HG03460 (cell line): ENCODE results near the gene GP1BA.
"Not testable (repeated sequence)": the region's sequence is repeated elsewhere in the genome, so short reads cannot be mapped to it uniquely, and the experiment has no call there.

Experiments
- ATAC-seq: cut with Tn5 transposase; IDR thresholded peaks from one replicate; pipeline ENCODE4 v1.9.1; 2021; ENCODE audit not compliant: unreplicated experiment

Gene GP1BA

GRCh38 chr17:4901108-4901647, 30.9 kb upstream of the GP1BA start:
- no peak for ATAC-seq

DNA sequence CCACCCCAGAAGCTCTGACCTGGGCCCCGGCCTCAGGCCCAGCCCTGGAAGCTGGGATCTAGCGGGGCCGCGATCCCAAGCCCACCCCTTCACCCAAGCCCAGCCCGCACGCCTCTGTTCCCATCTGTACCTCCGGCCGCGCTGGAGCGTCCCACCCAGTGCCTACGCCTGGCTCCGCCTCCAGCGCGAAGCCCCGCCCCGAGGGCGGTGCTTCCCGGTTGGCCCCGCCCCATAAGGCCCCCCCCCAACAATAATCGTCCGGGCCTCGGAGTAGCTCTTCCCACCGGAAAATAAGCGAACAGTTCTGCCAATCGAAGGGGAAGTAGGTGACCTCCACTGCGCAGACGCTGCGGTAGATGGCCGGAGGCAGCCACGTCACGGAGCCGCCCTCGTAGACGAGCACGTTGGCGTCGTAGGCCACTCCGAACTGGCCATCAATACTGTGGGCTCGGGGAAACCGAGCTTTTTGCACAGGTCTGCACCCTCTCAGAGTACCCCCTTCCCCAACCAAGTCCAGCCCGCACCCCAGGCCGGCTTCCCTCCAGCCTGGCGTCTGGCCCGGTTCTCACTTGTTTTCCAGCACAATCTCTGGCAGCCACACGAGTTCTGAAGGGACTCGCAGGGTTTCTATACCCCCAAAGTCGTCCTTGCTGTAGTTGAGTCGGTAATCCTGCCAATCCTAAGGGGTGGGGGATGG, 30.3 kb upstream of the GP1BA start:
- ATAC-seq, result no peak

- ATAC-seq, result no peak
Measured at GRCh38 chr17:4902540-4902939, 29.5 kb upstream of the GP1BA start.

GRCh38 chr17:4903051-4903818, 28.8 kb upstream of the GP1BA start, which contains the start of gene CHRNE:
CHRNE (minus strand) TSS chr17:4903098; CDS start chr17:4903063, 35 bp downstream.
- no peak for ATAC-seq

- ATAC-seq, result not testable (repeated sequence)
Measured at GRCh38 chr17:4906642-4907041, 25.4 kb upstream of the GP1BA start.

GRCh38 chr17:4908301-4908700, 23.8 kb upstream of the GP1BA start:
- ATAC-seq, result no peak

- ATAC-seq, result no peak
Measured at GRCh38 chr17:4908711-4909496, 23.2 kb upstream of the GP1BA start.

- ATAC-seq, result no peak
Measured at GRCh38 chr17:4913994-4914393, 18.1 kb upstream of the GP1BA start.

DNA sequence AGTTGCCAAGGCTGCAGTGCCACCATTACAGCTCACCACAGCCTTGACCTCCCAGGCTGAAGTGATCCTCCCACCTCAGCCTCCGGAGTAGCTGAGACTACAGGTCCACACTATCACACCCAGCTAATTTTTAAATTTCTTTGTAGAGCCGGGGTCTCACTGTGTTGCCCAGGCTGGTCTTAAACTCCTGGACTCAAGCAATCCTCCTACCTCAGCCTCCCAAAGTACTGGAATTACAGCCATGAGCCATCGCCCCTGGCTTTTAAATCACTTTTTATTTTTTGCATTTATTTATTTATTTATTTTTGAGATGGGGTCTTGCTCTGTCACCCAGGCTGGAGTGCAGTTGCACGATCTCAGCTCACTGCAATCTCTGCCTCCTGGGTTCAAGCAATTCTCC, 17.5 kb upstream of the GP1BA start:
- ATAC-seq, result not testable (repeated sequence)

DNA sequence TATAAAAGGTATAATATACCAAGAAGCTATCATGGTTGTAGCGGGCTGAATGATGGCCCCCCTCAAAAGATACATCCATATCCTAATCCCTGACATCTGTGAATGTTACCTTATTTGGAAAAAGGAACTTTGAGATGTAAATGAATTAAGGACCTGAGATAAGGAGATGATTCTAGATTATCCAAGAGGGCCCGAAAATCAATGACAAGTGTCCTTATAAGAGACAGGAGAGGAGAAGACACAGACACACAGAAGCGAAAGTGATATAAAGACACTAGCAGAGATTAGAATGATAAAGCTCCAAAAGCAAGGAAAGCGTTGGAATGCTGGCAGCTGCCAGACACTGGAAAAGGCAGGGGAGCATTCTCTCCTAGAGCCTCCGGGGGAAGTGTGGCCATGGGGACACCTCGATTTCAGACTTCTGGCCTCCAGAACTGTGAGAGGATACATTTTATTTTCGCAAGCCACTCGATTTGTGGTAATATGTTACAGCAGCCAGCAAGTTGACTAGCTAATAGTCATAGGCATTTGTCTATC, 12.5 kb upstream of the GP1BA start:
- ATAC-seq, result no peak

DNA sequence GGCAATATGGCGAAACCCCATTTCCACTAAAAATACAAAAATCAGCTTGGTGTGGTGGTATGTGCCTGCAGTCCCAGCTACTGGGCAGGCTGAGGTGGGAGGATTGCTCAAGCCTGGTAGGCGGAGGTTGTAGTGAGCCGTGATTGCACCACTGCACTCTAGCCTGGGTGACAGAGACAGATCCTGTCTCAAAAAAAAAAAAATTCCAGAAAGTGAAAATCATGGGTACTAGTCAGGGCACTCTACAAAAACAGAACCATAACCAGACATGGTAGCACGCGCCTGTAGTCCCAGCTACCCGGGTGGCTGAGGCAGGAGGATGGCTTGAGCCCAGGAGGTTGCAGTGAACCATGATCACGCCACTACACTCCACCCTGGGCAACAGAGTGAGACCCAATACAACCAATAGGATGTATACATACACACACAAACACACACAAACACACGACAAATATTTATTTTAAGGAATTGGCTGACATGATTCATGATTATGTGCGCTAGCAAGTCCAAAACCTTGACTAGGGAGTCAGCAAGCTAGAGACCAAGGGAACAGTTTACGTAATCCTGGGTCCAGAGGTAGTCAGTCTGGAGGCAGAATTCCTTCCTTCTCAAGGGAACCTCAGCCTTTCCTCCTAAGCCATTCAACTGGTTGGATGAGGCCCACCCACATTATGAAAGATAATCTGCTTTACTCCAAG, 11.6 kb upstream of the GP1BA start:
- ATAC-seq, result no peak

DNA sequence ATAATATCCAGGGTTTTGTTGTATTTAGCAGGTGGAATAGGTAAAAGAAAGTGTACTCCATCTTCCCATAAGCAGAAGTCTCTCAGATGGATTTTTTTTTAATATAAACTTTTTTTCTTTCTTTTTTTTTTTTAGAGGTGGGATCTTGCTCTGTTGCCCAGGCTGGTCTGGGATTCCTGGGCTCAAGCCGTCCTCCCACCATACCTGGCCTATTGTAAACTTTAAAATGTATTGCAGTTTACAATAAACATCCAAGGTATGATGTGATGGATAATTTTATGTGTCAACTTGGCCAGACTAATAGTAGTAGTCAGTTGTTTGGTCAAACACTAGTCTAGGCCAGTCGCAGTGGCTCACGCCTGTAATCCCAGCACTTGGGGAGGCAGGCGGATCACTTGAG, 10.8 kb upstream of the GP1BA start:
- ATAC-seq, result no peak

DNA sequence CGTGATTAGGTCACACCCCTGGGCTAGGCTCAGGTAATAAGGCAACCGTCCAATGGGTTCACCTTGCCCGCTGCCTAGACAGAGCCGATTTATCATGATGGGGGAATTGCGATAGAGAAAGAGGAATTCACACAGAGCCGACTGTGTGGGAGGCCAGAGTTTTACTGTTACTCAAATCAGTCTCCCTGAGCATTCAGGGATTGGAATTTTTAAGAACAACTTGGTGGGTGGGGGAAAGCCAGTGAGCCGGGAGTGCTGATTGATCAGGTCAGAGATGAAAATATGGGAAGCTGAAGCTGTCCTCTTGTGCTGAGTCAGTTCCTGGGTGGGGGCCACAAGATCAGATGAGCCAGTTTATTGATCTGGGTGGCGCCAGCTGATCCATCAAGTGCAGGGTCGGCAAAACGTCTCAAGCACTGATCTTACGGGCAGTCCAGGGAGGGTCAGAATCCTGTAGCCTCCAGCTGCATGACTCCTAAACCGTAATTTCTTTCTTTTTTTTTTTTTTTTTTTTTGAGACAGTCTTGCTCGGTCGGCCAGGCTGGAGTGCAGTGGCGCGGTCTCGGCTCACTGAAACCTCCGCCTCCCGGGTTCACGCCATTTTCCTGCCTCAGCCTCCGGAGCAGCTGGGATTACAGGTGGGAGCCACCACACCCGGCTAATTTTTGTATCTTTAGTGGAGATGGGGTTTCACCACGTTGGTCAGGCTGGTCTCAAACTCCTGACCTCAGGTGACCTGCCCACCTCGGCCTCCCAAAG, 5.3 kb upstream of the GP1BA start:
- not testable (repeated sequence) for ATAC-seq

DNA sequence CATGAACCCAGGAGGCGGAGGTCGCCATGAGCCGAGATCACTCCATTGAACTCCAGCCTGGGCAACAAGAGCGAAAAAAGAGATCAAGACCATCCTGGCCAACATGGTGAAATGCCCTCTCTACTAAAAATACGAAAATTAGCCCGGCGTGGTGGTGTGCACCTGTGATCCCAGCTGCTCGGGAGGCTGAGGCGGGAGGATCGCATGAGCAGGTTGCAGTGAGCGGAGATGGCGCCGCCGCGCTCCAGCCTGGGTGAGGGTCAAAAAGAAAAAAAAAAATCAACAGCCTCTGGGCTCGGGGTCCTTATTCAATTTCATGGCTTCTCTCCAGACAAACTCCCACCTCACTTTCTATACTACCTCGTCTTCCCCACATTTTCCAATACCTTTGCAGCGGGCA, 3.2 kb upstream of the GP1BA start:
- ATAC-seq, result no peak

GRCh38 chr17:4932756-4933155, 679 bp downstream of the GP1BA start:
- no peak for ATAC-seq

- no peak for ATAC-seq
Measured at GRCh38 chr17:4933646-4934045, 1.6 kb downstream of the GP1BA start.

DNA sequence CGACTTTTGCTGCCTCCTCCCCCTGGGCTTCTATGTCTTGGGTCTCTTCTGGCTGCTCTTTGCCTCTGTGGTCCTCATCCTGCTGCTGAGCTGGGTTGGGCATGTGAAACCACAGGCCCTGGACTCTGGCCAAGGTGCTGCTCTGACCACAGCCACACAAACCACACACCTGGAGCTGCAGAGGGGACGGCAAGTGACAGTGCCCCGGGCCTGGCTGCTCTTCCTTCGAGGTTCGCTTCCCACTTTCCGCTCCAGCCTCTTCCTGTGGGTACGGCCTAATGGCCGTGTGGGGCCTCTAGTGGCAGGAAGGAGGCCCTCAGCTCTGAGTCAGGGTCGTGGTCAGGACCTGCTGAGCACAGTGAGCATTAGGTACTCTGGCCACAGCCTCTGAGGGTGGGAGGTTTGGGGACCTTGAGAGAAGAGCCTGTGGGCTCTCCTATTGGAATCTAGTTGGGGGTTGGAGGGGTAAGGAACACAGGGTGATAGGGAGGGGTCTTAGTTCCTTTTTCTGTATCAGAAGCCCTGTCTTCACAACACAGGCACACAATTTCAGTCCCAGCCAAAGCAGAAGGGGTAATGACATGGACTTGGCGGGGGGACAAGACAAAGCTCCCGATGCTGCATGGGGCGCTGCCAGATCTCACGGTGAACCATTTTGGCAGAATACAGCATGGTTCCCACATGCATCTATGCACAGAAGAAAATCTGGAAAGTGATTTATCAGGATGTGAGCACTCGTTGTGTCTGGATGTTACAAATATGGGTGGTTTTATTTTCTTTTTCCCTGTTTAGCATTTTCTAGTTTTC, 2.3 kb downstream of the GP1BA start:
- ATAC-seq, result no peak

GRCh38 chr17:4935650-4936049, 3.6 kb downstream of the GP1BA start:
- ATAC-seq, result no peak

GRCh38 chr17:4936436-4936835, 4.4 kb downstream of the GP1BA start:
- no peak for ATAC-seq
